ENCODE results near the gene IFTAP.

GRCh38 chr11:36594316-36594989 is at the start of gene IFTAP:
- TF ChIP-seq EZH2phosphoT487 (IDR thresholded peaks at IDR 0.05; ENCODE audit: borderline replicate concordance, low read depth, low read length): no peak
- TF ChIP-seq, protein P1, sequence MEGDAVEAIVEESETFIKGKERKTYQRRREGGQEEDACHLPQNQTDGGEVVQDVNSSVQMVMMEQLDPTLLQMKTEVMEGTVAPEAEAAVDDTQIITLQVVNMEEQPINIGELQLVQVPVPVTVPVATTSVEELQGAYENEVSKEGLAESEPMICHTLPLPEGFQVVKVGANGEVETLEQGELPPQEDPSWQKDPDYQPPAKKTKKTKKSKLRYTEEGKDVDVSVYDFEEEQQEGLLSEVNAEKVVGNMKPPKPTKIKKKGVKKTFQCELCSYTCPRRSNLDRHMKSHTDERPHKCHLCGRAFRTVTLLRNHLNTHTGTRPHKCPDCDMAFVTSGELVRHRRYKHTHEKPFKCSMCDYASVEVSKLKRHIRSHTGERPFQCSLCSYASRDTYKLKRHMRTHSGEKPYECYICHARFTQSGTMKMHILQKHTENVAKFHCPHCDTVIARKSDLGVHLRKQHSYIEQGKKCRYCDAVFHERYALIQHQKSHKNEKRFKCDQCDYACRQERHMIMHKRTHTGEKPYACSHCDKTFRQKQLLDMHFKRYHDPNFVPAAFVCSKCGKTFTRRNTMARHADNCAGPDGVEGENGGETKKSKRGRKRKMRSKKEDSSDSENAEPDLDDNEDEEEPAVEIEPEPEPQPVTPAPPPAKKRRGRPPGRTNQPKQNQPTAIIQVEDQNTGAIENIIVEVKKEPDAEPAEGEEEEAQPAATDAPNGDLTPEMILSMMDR (conservative IDR thresholded peaks at IDR 0.05; ENCODE audit: low read length): no peak

Data from OCI-LY7 (cell line).